T-helper 2 cell treated with Interferon-gamma antibody and Interleukin-4, amounts not matched to agents 100 ng/mL and 5 ng/mL, for 36 hours (primary cell): Measurements from ENCODE around the gene PDE2A. TPM values are rescaled to one million over a fixed set of nuclear protein-coding genes. Genes with fewer than 3 reads are reported as not detected.
"Not testable (repeated sequence)": the region's sequence is repeated elsewhere in the genome, so short reads cannot be mapped to it uniquely, and the experiment has no call there.

ENCODE experiments used
- intact Hi-C: fragments of 100-400 bp; cut with micrococcal nuclease; formaldehyde crosslinking; loops from one replicate; pipeline ENCODE4 v1.15.1; 2023
- total RNA-seq: library from RNA; stranded (reverse); gene quantifications from 2 replicates; pipeline ENCODE4 v1.2.3, GENCODE V29; 2022

PDE2A gene
- total RNA-seq, 1 donor from 2014 or later: 0.52 TPM

GRCh38 chr11:72560864-72561263 lies 113.4 kb downstream of the PDE2A start:
- intact Hi-C loops: not testable (repeated sequence)

GRCh38 chr11:72556433-72556832 lies 117.8 kb downstream of the PDE2A start:
- intact Hi-C loops: no loop called here

- intact Hi-C loops: not testable (repeated sequence)
Observed at GRCh38 chr11:72555014-72555522, 119.2 kb downstream of the PDE2A start.

GRCh38 chr11:72553706-72554105 lies 120.5 kb downstream of the PDE2A start:
- intact Hi-C loops: loop anchor here (1.0 kb wide), 1 partner anchor 71 kb away; no protein-coding TSS in a partner anchor

- intact Hi-C loops: no loop called here
Observed at GRCh38 chr11:72552399-72552910, 121.8 kb downstream of the PDE2A start.

- intact Hi-C loops: no loop called here
Observed at GRCh38 chr11:72551571-72551970, 122.7 kb downstream of the PDE2A start.

- intact Hi-C loops: no loop called here
Observed at GRCh38 chr11:72548463-72548862, 125.8 kb downstream of the PDE2A start.

- intact Hi-C loops: no loop called here
Observed at GRCh38 chr11:72546866-72547265, 127.4 kb downstream of the PDE2A start.

- intact Hi-C loops: no loop called here
Observed at GRCh38 chr11:72544589-72544988, 129.6 kb downstream of the PDE2A start.

GRCh38 chr11:72543849-72544542 lies 130.2 kb downstream of the PDE2A start:
- intact Hi-C loops: no loop called here

- intact Hi-C loops: no loop called here
Observed at GRCh38 chr11:72541257-72541974, 132.8 kb downstream of the PDE2A start.

- intact Hi-C loops: no loop called here
Observed at GRCh38 chr11:72537051-72537450, 137.2 kb downstream of the PDE2A start.

GRCh38 chr11:72535194-72535547 lies 139.1 kb downstream of the PDE2A start:
- intact Hi-C loops: no loop called here

GRCh38 chr11:72534371-72535193 lies 139.6 kb downstream of the PDE2A start:
- intact Hi-C loops: no loop called here

GRCh38 chr11:72529068-72529467 lies 145.2 kb downstream of the PDE2A start:
- intact Hi-C loops: no loop called here

- intact Hi-C loops: no loop called here
Observed at GRCh38 chr11:72528121-72528520, 146.1 kb downstream of the PDE2A start.

Other genes with a start within 250 kb of the PDE2A start
- 24.0 and 28.0 TPM in 2 replicates for gene CLPB, start 239.9 kb downstream of the PDE2A start, total RNA-seq
- gene ARAP1, start 78.0 kb upstream of the PDE2A start, total RNA-seq: 76.6 and 86.3 TPM in 2 replicates
- 10.1 and 10.5 TPM in 2 replicates for gene STARD10, start 119.6 kb upstream of the PDE2A start, total RNA-seq
- 103 and 110 TPM in 2 replicates for gene ATG16L2, start 140.0 kb upstream of the PDE2A start, total RNA-seq